Measurements from ENCODE around the gene STX16. TPM values are rescaled to one million over a fixed set of nuclear protein-coding genes. Genes with fewer than 3 reads are reported as not detected.

Gene STX16
- total RNA-seq, 4 donors from 2014 or later = 52.3 to 146 (median 77.0) TPM

GRCh38 chr20:58610071-58610800 lies 40.8 kb upstream of the STX16 start:
- TF ChIP-seq EP300 (IDR thresholded peaks at IDR 0.05; ENCODE audit: low read depth) (no peak), POLR2A (IDR thresholded peaks at IDR 0.05) (no peak)

GRCh38 chr20:58610811-58611210 lies 40.3 kb upstream of the STX16 start:
- H3K36me3 ChIP-seq = no peaks in the 10 kb centered on the region
- WGBS, 2 donors (ENCODE audit: low coverage in 1 of 2) = 91 to 95% methylated on average over 4 to 10 of the region's 10 CpGs
- DNase-seq = no peak
- no peaks in the 10 kb centered on the region for H3K27me3 ChIP-seq
- no peak overlapping the region for H3K27ac ChIP-seq
- H3K9me3 ChIP-seq = no peaks in the 10 kb centered on the region
- peaks cover 0 to 7% (median 1%) of the 10 kb centered on the region in 4 donors for H3K4me1 ChIP-seq
- TF ChIP-seq CTCF (IDR thresholded peaks at IDR 0.05) (no peak), EP300 (IDR thresholded peaks at IDR 0.05; ENCODE audit: low read depth) (no peak), POLR2A (IDR thresholded peaks at IDR 0.05) (no peak), POLR2AphosphoS5 (IDR thresholded peaks at IDR 0.05) (no peak)
- intact Hi-C loops (cut with DNase I; ENCODE audit: low total_unique reads) = no loop called here
- in situ Hi-C loops (cut with MboI; ENCODE audit: low pct_ligation_motif_present in 1 of 4, low pct_unique_long_range_greater_than_20kb in 1 of 4, low sequenced_read_pairs in 3 of 4) = no loop called here
- no peak overlapping the region for H3K4me3 ChIP-seq

More at GRCh38 chr20:58610071-58610800, 40.8 kb upstream of the STX16 start:
- Histone ChIP-seq H3K4me3 (no peak overlapping the region), H3K27me3 (no peaks in the 10 kb centered on the region), H3K9me3 (no peaks in the 10 kb centered on the region), H3K27ac (no peak overlapping the region), H3K36me3 (no peaks in the 10 kb centered on the region), H3K4me1 (peaks cover 0 to 7% (median 1%) of the 10 kb centered on the region in 4 donors)
- 83 to 84% methylated on average over 5 to 19 of the region's 19 CpGs for WGBS, 2 donors (ENCODE audit: low coverage in 1 of 2)
- no peak for DNase-seq
- intact Hi-C loops (cut with DNase I; ENCODE audit: low total_unique reads) = no loop called here
- in situ Hi-C loops (cut with MboI; ENCODE audit: low pct_ligation_motif_present in 1 of 4, low pct_unique_long_range_greater_than_20kb in 1 of 4, low sequenced_read_pairs in 3 of 4) = no loop called here

DNA sequence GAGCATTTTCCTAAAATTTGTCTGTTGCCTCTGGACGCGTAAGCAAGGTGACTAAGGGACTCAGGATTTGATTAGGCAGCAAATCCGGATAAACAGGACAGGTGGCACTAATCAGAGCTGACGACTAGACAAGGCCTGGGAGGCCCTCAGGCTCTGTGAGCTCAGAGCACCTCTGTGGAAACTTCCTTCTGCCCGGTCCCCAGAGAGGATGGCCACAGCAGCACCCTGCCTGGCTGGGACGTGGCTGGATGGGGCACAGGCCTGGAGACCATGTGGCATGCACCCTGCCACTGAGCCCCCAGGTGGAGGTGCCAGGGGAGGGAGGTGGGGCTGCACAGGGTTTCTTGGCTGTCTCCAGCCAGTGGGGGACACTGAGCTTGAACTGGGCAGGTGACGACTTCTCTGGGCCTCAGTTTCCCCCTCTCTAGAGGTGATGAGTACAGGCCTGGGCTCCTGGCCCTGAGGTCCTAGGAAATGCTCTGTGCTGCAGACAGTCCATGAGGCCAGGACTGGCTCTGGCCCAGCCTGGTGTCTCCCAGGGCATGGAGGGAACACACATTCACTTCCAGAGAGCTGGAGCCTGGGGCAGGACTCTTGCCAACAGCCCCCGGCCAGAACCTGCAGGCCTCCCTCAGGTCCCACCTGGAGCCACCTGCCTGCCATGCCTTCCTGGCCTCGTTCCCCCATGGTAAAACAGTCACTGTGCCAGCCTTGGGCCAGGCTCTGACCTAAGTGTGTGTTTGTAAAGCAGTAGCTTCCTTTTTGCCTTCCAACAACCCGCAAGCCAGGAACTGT lies 39.6 kb upstream of the STX16 start:
- Histone ChIP-seq H3K9me3 (no peaks in the 10 kb centered on the region), H3K27ac (no peak overlapping the region), H3K36me3 (no peaks in the 10 kb centered on the region), H3K4me1 (peaks cover 0 to 7% (median 1%) of the 10 kb centered on the region in 4 donors), H3K27me3 (no peaks in the 10 kb centered on the region), H3K4me3 (no peak overlapping the region)
- in situ Hi-C loops (cut with MboI; ENCODE audit: low pct_ligation_motif_present in 1 of 4, low pct_unique_long_range_greater_than_20kb in 1 of 4, low sequenced_read_pairs in 3 of 4) = no loop called here
- WGBS, 2 donors (ENCODE audit: low coverage in 1 of 2) = 62% methylated on average over 10 of the region's 10 CpGs; no CpG with 5 or more reads in 1 of the 2 donors
- DNase-seq = no peak
- intact Hi-C loops (cut with DNase I; ENCODE audit: low total_unique reads) = no loop called here
- no peak for TF ChIP-seq EP300 (IDR thresholded peaks at IDR 0.05; ENCODE audit: low read depth)
- TF ChIP-seq POLR2AphosphoS5 (IDR thresholded peaks at IDR 0.05) = no peak

GRCh38 chr20:58612121-58612691 lies 38.9 kb upstream of the STX16 start:
- intact Hi-C loops (cut with DNase I; ENCODE audit: low total_unique reads) (no loop called here), in situ Hi-C loops (cut with MboI; ENCODE audit: low pct_ligation_motif_present in 1 of 4, low pct_unique_long_range_greater_than_20kb in 1 of 4, low sequenced_read_pairs in 3 of 4) (no loop called here)
- 20 to 56% methylated on average over 1 to 13 of the region's 14 CpGs for WGBS, 2 donors (ENCODE audit: low coverage in 1 of 2)
- DNase-seq = no peak
- Histone ChIP-seq H3K9me3 (no peaks in the 10 kb centered on the region), H3K4me1 (peaks cover 0 to 7% (median 1%) of the 10 kb centered on the region in 4 donors), H3K4me3 (no peak overlapping the region), H3K36me3 (no peaks in the 10 kb centered on the region), H3K27ac (no peak overlapping the region), H3K27me3 (no peaks in the 10 kb centered on the region)
- TF ChIP-seq POLR2AphosphoS5 (IDR thresholded peaks at IDR 0.05) (no peak), CTCF (IDR thresholded peaks at IDR 0.05) (no peak), POLR2A (IDR thresholded peaks at IDR 0.05) (no peak), EP300 (IDR thresholded peaks at IDR 0.05; ENCODE audit: low read depth) (no peak)
